HL-60/S4 (cell line): ENCODE data around the gene SLC6A16.
"Not testable (repeated sequence)": the region's sequence is repeated elsewhere in the genome, so short reads cannot be mapped to it uniquely, and the experiment has no call there.

ENCODE experiments used
- in situ Hi-C: fragments of 300-500 bp; cut with MboI; formaldehyde crosslinking; loops from 2 replicates; pipeline ENCODE4 v1.14.3; 2022; ENCODE audit warnings: low sequenced_read_pairs

SLC6A16 gene

DNA sequence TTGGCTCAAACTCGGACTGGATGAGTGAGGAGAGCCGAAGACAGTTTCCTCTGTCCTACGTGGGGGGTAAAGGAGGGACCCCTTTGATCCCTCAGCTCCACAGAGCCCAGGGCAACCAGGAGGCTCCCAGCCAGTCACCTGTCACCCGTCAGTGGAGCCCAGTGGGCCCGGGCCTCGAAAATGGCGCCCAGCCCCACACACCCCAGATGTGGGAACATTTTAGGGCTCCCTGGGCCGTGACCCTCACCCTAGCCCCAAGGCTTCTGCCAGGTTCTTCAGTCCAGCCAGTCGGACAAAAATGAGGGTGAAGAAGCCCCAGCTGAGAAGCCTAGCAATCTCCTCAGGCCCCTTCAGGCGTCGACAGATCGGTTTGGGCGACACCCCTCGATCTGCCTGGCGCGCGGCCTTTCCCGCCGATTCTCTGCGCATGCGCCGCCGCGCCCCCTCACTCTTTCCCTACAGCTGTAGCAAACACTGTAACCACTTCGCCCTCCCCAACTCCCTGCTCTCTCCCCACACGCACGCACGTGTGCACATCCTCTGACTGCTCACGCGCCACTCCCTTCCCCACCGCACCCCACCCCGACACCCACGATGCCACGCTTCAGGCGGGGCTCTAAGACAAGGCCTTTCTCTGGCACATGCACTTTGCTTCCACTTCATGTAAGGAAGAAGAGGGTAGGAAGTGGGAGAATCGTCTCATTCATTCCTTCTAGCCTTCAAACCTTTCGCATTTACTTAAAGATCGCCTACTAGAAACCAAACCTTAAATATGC is at the start of gene SLC6A16:
TSS of gene SLC6A16 (minus strand) at position 391 of the 776 bp plus-strand sequence. CDS start 13,844 bp downstream, outside the sequence.
- in situ Hi-C loops: no loop called here

GRCh38 chr19:49373174-49373573 is 48.2 kb upstream of the SLC6A16 start:
- in situ Hi-C loops: not testable (repeated sequence)

DNA sequence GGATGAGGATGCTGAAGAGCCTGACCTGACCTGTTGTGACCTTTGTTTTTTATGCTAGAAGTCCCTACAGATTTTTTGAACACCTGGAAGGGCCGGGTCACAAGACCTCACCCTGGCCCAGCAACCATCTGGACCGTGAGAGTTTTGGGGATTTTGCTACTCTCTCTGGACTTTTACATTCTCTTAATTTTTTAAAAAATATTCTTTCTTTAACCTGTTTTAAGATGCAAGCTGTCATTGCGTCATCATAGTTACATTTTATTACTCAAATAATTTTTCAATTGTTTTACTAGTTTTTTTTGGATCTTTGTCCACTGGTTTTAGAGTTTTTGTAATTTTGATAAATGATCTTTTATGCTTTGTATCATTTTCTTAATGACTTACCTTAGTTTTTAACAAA is 46.2 kb upstream of the SLC6A16 start:
- in situ Hi-C loops: no loop called here

DNA sequence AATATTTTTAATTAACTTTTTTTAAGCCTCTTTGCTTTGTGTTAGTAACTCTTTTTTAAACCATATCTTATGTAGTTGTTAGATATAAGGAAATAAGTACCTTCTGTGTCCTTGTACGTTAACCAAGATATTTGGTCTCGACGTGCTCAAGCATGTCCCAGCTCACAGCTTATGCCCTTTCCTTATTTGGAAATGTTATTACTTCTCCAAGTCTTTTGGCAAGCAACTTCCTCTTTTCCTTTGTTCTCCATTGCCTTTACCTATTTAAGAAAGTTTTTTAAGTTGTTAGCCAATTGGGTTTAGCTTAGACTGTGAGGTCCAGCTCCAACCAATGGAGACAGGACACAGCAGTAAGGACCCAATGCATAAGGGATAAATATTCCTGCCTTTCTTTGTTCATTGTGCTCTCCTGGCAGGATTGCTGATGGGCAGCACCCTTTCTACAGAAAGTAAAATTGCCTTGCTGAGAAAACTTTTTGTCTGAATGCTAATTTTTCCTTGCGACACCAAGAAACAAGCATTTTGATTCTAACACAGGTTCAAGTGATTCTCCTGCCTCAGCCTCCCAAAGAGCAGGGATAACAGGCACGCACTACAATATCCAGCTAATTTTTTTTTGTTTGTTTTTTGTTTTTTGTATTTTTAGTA is 43.8 kb upstream of the SLC6A16 start:
- in situ Hi-C loops: no loop called here

GRCh38 chr19:49366110-49366509 is 41.1 kb upstream of the SLC6A16 start:
- in situ Hi-C loops: no loop called here

GRCh38 chr19:49364083-49364737 is 39.2 kb upstream of the SLC6A16 start:
- in situ Hi-C loops: no loop called here

DNA sequence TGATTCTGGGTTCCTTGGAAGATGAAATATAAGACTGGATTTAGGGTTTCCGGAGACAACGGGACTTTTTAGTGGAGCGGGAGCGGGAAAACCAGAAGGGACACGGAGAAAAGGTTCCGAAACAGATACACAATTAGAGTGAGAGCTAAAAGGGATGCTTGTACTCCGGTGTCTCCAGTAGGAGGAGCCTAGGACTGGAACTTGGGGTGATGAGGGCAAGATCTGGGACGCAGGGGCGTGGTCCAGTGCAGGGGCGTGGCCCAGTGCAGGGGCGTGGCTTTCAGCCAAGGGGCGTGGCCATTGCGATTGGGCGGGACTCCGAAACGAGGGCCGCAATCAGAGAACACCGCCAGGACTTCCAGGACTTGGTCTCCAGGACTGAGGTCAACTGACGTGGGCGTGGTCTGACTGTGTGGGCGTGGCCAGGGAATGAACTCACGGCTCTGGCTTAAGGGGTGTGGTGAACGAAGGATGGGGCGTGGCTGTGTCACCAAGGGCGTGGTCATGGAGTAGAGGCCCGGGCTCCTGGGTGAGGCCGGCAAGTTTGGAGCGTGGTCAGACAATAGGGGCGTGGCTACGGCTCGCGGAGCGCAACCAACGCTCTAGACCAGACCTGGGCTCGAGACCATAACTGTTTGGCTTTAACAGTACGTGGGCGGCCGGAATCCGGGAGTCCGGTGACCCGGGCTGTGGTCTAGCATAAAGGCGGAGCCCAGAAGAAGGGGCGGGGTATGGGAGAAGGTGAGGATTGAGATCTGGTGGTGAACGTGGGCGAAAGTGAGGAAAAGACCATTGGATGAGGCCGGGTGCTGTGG is 38.5 kb upstream of the SLC6A16 start, which contains the start of gene DKKL1:
TSS of gene DKKL1 (plus strand) at position 610 of the 815 bp plus-strand sequence. CDS start at position 732, 122 bp downstream.
- in situ Hi-C loops: no loop called here

DNA sequence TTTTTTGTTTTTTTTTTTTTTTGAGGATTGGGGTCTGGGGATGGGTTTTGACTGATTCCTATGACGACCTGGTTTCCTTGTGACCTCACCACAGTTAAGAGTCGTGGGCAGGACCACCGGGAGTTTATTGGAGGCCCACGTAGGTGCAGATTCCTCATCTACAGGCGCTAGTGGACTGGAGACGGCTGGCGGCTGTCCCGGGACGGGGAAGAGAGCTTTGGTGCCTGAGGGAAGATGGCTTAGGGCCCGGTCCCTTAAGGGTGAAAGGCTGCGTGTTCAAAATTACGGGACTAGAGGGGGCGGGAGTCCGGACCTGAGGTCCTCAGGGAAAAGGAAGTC is 37.9 kb upstream of the SLC6A16 start:
- in situ Hi-C loops: no loop called here

DNA sequence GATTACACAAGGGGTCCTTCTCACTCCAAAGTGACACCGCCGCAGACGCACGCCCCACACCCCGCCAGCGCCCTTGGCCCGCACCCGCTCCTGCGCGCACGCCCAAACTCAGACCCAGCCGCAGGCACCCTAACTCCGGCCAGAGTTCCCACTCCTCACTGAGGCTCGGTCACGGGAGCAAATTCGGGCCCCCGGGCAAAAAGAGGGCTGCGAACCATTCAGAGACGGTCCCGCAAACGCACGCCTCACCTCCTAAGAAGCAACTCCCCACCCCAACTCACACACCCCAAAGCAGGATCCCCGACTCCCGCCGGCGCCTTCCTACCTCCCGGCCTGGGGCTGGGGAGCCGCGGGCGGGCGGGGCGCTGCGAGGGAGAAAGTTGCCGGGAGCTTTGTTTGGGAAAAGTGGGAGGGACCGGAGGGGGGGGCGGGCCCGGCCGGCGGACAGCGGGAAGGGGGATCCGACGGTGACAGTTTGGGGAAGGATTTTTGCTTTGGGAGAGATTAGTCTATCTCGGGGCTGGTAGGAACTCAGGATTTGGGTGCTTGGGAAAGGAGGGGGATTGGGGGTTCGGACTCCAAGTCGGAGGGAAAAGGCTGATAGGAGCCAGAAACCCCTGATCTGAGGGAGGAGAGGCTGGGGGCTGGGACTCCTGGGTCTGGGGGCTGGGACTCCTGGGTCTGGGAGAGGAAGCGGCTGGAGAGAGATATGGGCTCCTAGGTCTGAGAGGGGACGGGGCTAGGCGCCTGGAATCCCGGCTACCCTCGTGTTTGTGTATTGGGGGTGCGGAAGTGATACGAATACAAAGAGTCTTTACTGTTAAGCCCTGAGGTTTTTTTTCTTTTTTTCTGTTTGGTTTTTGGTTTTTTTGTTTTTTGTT is 37.3 kb upstream of the SLC6A16 start, which contains the start of gene TEAD2:
TSS of gene TEAD2 (minus strand) at position 369 of the 881 bp plus-strand sequence. CDS start 2,341 bp downstream, outside the sequence.
- in situ Hi-C loops: no loop called here

DNA sequence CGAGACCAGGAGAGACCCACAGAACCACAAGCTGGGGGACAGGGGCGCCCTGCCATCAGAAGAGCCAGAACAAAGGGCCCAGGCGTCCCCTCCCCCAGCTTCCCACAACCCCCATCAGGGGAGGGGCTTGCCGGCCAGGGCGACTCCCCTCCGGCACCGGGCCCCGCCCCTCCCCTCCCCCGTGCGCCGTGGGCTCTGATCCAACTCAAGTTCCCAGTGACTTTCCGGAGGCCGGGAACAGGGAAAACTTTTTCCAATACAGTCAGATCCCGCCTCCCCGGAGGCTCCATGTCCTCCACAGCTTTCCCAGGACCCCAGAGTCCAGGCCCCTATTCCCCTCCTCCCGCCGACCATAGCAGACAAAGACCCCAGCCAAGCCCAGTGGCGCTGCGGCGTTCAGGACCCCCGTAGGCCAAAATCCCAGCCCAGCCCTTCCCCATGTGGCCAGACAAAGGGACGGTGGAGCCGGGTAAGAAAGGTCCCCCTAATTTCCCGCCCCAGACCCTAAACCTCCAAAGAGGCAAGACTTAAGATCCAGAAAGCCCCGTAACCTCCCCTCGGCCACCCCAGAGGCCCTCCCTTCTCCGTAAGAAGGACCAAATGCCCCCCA is 36.6 kb upstream of the SLC6A16 start:
- in situ Hi-C loops: no loop called here

- in situ Hi-C loops: no loop called here
These were observed 35.1 kb upstream of the SLC6A16 start for GRCh38 chr19:49359851-49360820.

DNA sequence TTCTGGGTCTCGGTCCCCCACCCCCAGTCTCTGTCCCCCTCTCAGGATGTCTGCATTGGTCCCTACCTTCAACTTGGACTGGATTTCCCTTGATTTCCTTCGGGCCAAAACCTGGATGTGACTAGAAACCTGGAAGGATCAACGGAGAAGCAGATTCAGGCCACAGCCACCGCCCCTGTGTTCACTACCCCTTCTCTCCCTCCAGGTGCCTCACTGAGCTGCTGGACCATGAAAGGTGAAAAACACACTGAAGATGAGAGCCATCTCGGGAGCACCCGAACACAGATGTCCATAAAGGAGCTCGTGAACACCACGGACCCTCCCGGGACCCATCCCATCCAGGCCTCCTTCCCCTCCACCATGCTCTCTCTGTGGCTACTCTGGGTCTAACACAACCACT is 32.2 kb upstream of the SLC6A16 start:
- in situ Hi-C loops: no loop called here

DNA sequence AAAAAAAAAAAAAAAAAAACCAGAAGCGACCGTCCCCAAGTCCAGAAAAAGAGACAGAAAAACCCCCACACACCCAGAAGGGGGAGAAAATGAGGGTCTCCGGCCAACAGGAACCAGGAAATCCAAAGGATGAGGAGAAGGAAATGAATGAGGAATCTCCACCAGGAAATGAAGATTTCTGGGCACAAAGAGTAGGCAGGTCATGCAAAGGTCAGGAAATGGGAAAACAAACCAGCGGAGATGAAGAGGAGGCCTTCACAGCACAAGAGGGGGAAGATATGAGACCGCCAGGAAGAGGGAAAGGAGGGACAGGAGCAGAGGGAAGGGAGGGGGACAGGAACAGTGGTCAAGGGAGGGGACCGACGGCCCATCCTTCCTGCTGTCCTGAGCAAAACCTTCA is 31.4 kb upstream of the SLC6A16 start:
- in situ Hi-C loops: no loop called here

- in situ Hi-C loops: no loop called here
These were observed 30.9 kb upstream of the SLC6A16 start for GRCh38 chr19:49355909-49356353.

DNA sequence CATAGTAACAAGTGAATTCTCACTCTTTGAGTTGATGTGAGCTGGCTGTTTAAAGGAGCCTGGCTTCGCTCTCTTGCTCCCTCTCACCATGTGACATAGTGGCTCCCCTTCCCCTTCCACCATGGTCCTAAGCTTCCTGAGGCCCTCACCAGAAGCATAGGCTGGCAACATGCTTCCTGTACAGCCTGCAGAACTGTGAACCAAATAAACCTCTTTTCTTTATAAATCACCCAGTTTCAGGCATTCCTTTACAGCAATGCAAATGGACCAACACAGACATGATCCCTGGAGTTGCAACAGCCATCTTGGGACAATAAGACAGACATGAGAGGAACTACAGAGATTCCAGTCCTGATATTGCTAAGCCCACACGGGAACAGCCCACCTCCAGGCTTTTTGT is 24.6 kb upstream of the SLC6A16 start:
- in situ Hi-C loops: no loop called here

DNA sequence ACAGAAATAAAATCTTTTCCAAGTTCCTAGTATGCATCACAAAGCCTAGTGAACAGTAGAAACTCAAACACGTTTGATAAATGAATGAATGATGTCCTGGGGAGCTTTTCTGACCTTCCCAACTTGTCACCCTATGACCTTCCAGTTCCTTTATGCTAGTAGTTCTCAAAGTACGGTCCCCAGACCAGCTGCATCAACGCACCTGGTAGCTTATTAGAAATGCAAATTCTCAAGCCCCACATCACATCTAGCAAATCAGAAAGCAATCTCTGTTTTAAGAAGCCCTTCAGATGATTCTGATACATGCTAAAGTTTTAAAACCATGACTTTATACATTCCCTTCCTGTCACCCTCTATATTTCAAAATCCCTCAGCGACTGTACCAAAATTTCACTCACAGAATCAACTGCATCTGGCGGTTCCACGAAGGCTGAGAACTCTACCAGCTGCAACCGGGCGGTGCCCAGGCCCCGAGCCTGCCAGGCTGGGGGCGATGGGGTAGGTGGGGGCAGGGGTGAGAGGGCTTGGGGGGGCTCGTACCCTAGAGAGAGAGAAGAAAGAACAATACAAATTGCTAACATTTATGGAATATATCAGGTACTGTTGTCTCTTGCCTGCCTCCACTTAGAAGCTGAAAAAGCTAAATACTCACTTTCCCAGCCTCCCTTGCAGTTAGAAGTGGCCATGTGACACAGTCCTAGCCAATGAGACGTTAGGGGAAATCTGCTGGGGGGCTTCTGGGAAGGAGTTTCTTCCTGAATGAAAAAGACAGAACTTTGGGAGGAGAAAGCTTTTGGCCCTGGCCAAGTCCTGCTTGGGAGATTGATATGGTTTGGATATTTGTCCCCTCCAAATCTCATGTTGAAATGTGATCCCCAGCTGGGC is 23.6 kb upstream of the SLC6A16 start:
- in situ Hi-C loops: no loop called here

DNA sequence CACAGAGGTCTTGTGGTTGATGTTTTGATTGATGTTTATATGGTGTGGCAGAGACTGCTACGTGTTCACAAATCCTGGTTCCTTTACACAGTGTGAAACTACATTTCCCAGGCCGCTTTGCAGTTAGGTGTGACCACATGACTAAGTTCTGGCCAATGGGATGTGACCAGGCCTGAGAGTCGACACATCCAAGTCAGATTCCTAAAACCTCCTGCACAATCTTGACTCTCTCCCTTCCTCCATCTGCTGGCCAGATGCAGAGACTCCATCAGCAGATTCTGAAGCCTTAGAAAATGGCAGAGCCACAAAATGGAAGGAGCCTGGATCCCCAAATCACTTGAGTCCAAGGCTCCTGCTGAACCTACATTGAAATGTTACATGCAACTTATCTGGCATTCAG is 22.8 kb upstream of the SLC6A16 start:
- in situ Hi-C loops: no loop called here
